ENCODE measurements around the gene SNCA.

DNA sequence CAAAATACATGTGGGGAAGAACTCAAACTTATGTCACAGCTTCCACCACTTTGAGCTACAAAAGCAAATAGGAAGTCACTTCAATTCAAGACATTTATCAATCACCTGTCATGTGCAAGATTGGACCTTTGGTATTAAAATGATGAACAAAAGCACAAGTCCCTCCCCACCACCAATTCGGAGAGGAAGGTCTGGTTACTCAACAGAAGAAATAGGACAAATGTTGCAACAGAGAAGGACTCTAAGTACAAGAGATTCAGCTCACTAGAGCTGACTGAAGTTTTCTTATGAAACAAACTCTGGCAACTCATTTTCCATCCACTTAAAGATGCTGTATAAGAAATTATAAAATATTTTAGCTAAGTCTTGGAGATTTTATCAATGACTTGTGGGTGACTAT, 41.6 kb upstream of the SNCA start:
- TF ChIP-seq ZNF565 (CRISPR knock-in tag; conservative IDR thresholded peaks at IDR 0.05; ENCODE audit: low read depth): no peak
- no peak for TF ChIP-seq RARB (CRISPR knock-in tag; IDR thresholded peaks at IDR 0.05)
- TF ChIP-seq, protein P1, sequence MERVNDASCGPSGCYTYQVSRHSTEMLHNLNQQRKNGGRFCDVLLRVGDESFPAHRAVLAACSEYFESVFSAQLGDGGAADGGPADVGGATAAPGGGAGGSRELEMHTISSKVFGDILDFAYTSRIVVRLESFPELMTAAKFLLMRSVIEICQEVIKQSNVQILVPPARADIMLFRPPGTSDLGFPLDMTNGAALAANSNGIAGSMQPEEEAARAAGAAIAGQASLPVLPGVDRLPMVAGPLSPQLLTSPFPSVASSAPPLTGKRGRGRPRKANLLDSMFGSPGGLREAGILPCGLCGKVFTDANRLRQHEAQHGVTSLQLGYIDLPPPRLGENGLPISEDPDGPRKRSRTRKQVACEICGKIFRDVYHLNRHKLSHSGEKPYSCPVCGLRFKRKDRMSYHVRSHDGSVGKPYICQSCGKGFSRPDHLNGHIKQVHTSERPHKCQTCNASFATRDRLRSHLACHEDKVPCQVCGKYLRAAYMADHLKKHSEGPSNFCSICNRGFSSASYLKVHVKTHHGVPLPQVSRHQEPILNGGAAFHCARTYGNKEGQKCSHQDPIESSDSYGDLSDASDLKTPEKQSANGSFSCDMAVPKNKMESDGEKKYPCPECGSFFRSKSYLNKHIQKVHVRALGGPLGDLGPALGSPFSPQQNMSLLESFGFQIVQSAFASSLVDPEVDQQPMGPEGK (CRISPR knock-in tag; IDR thresholded peaks at IDR 0.05; ENCODE audit: borderline replicate concordance): no peak
- TF ChIP-seq BACH2 (CRISPR knock-in tag; IDR thresholded peaks at IDR 0.05; ENCODE audit: borderline replicate concordance): no peak
- TF ChIP-seq OSR1 (CRISPR knock-in tag; IDR thresholded peaks at IDR 0.05): no peak

All from SK-N-SH treated with all-trans-retinoic acid at 6 μM for 48 hours (cell line).